GM12873 (cell line): ENCODE measurements around the gene PPP6R2.

Experiments used
- TF ChIP-seq, protein P1 (sequence below): IDR thresholded peaks from 2 replicates; pipeline ENCODE4 v1.5.1; 2012; ENCODE audit warnings: low read depth, mild to moderate bottlenecking, moderate library complexity, low read length, control low read depth; ENCODE audit not compliant: insufficient read depth; ENCODE audit errors: missing control alignments

Gene PPP6R2

DNA sequence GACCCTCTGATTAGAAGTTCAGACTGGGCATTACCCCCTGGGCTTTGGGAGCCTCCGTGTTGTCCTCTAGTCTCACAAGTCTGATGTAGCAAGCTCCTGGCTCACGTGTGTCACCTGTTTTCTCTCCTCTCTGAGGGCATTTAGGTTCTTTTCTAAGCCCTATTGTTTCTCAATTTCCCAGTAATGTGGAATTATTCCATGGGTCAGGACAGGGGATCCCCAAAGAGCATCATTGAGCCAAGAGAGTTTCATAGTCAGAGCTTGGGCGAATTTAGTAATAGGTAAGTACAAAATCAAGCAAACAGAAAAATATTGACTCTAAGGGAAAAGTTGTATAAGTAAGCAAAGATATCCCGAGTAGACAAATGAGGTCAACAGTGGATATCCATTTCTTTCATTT, 57.3 kb downstream of the PPP6R2 start:
- TF ChIP-seq, protein P1, sequence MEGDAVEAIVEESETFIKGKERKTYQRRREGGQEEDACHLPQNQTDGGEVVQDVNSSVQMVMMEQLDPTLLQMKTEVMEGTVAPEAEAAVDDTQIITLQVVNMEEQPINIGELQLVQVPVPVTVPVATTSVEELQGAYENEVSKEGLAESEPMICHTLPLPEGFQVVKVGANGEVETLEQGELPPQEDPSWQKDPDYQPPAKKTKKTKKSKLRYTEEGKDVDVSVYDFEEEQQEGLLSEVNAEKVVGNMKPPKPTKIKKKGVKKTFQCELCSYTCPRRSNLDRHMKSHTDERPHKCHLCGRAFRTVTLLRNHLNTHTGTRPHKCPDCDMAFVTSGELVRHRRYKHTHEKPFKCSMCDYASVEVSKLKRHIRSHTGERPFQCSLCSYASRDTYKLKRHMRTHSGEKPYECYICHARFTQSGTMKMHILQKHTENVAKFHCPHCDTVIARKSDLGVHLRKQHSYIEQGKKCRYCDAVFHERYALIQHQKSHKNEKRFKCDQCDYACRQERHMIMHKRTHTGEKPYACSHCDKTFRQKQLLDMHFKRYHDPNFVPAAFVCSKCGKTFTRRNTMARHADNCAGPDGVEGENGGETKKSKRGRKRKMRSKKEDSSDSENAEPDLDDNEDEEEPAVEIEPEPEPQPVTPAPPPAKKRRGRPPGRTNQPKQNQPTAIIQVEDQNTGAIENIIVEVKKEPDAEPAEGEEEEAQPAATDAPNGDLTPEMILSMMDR: no peak

DNA sequence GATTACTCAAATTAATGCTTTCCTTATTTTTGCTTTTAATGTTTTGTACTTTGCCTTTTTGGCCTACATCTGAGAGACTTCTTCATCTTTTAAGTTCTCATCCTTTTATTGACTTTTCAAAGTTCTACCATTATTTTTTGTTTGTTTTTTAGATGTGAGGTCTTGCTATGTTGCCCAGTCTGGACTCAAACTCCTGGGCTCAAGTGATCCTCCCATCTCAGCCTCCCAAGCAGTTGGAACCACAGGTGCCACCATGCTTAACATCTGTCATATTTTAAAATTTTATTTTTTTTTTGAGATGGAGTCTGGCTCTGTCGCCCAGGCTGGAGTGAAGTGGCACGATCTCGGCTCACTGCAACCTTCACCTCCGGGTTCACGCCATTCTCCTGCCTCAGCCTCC, 57.8 kb downstream of the PPP6R2 start:
- TF ChIP-seq, protein P1: no peak

DNA sequence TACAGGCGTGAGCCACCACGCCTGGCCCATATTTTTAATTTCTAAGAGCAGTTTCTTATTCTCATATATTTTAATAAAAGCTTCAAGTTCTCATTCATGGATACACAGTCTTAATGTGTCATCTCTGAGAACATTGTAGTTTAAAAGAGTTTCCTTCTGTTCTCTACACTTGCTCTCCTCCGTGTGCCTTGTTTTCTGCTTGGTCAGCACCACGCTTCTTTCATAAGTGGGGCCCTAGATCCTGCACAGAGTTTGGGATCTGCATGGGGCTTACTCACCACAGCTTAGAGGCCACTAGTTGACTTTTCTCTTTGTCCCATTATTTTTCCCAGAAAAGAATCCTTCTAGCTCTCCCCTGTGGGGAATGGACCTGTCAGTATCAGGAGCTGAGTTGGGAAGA, 58.8 kb downstream of the PPP6R2 start:
- TF ChIP-seq, protein P1: no peak

DNA sequence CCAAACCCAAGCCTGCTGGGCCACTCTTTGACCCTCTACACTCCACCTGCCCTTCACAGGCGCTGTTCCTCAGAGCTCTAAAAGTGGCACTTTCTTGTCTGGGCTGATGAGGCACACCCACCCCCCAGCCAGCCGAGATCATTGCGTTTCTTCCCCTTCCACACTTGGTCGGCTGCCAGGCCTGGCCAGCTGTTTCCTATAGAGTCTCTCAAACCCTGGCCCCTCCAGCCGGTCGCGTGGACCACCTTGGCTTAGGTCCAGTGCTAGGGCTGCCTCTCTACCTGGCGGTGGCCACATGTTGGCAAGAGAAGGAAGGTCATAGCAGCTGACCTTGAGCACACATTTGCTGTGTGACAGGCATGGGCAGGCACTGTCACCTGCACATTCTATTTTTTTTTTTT, 60.6 kb downstream of the PPP6R2 start:
- TF ChIP-seq, protein P1: no peak

DNA sequence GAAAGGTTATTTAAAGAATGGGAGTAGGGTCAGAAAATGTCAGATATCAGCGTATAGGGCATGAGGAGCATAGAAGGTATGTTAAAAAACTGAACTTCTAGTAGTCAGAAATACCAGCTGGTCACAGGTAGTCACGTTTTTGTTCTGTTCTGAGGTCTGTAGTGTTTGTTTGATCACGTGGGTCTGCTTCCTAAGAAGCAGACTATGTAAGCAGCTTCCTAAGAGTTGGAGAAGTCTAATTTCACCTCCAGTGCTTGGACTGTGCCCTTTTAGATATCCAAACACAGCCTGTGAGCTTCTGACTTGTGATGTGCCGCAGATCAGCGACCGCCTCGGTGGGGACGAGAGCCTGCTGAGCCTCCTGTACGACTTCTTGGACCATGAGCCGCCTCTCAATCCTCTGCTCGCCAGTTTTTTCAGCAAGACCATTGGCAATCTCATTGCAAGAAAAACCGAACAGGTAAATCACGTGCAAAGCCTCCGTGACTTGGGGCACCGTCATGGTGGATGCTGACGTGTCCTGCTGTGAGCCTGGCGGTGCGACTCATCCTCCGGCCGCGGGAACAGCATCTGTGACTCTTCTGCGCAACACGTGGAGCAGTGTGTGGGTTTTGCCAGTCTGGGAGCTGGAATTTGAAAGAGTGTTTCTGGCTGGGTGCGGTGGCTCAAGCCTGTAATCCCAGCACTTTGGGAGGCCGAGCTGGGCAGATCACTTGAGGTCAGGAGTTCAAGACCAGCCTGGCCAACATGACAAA, 63.5 kb downstream of the PPP6R2 start:
- TF ChIP-seq, protein P1: no peak

DNA sequence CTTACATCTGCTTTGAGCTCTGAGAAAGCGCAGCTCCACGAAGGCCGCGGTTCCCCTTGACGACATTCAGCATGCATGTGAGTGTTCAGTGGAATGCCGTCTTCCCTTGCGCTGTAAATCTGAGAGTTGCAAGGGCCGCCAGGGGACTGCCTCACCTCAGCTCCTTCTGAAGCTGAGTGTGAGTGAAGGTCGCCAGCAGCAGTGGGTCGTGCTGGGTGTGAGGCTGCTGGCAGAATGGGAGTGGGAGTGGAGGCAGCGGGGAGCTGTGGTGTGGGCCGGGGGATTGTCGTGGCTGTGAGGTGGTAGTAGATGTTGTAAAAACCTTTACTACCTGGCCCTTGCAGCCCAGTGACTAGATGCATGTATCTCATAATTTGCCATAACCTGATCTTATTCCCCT, 65.2 kb downstream of the PPP6R2 start:
- TF ChIP-seq, protein P1: no peak

DNA sequence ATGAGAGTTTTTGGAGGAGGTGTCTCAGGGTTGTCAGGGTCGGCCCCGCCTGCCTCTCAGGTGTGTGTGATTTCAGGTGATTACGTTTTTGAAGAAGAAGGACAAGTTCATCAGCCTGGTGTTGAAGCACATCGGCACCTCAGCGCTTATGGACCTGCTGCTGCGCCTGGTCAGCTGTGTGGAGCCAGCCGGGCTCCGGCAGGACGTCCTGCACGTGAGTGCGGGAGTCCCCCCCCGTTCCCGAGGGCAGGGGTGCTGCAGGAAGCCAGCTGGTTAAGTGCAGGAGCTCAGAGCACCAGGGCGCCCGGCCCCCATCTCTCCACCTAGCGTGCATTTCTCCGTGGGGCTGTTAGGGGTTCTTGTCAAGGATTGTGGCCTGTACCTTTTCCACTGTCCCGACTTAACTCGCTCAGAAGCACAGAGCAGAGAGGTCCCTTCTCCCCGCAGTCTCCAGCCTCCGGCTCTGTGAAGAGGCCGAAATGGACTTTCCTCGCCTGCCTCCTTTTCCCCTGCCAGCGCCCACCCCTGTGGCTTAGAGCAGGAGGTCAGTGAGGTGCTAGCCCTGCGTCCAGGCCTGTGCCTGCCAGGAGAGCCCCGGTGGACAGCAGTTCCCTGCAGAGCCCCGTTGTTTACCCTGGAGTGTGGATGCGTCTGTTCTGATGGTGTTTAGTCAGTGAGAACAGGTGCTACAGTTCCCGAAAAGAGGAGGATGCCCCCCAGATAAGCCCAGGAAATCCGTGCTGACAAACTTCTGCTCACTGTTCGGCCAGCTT, 71.5 kb downstream of the PPP6R2 start:
- TF ChIP-seq, protein P1: no peak
